GM19455 (cell line): ENCODE data around the gene CHN1.
A peak's percentile ranks its signal among the peaks of the same experiment; 100 is the strongest.

Source experiments
- ATAC-seq: cut with Tn5 transposase; IDR thresholded peaks from one replicate; pipeline ENCODE4 v1.9.1; 2021; ENCODE audit not compliant: unreplicated experiment

Gene CHN1, protein sequence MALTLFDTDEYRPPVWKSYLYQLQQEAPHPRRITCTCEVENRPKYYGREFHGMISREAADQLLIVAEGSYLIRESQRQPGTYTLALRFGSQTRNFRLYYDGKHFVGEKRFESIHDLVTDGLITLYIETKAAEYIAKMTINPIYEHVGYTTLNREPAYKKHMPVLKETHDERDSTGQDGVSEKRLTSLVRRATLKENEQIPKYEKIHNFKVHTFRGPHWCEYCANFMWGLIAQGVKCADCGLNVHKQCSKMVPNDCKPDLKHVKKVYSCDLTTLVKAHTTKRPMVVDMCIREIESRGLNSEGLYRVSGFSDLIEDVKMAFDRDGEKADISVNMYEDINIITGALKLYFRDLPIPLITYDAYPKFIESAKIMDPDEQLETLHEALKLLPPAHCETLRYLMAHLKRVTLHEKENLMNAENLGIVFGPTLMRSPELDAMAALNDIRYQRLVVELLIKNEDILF

GRCh38 chr2:175004980-175005732 lies at the start of gene CHN1:
Gene CHN1, minus strand, starts transcription at chr2:175005381. Its CDS starts 469 bp downstream, at chr2:175004912.
- peak; percentile 72 for ATAC-seq

DNA sequence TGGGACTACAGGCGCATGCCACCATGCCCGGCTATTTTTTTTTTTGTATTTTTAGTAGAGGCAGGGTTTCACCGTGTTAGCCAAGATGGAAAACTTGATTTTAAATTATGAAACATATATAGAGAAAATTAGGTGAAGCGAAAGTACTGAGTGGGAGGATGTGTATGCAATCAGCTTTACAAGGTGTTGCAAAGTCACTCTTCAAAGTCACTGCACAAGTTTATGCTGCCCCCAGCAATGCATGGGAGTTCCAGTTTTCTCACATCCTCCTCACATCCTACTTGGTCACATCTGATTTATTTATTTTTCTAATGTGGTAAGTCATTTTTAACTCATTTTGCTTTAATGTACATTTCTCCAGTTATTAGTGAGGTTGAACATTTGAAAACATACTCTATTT lies 49.2 kb upstream of the CHN1 start:
- ATAC-seq: no peak

DNA sequence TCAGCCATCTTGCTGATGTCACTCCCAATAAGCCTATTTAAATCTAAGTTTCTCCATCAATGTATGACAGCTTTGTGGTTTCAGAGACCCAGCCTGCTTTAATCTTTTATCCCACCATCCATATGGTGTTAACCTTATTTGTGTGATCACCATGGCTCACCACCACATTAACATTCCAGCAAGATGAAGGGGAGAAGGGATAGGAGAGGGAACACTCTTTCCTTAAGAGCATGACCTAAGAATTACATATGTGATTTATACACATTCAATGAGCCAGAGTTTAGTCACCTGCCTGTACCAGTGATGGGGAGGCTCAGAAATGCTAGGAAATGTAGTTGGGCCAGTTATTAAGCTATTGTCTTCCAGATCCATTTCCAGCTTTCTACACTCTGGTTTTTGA lies 44.5 kb upstream of the CHN1 start:
- ATAC-seq: no peak

GRCh38 chr2:175048275-175048674 lies 43.1 kb upstream of the CHN1 start:
- ATAC-seq: no peak

- no peak for ATAC-seq
Measured at GRCh38 chr2:175039490-175039889, 34.3 kb upstream of the CHN1 start.

GRCh38 chr2:175039031-175039430 lies 33.9 kb upstream of the CHN1 start:
- ATAC-seq: no peak

DNA sequence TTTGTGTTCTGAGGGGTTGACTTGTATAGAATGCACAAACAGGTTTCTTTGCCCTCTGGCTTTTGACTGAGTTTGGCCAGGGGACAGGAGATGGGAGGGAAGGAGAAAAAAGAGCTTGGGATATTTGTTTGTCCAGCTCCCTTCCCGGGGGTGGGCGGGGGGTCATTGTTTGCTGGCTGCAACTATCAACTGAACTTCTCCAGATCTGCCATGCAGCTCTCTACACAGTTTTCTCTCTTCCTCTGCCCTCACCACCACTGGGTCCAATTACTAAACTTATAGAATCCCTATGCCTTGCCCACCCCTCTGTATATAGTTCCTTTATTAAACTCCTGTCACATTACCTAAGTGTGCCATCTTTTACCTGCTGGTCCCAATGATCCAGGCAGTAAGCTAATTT lies 32.8 kb upstream of the CHN1 start:
- no peak for ATAC-seq

DNA sequence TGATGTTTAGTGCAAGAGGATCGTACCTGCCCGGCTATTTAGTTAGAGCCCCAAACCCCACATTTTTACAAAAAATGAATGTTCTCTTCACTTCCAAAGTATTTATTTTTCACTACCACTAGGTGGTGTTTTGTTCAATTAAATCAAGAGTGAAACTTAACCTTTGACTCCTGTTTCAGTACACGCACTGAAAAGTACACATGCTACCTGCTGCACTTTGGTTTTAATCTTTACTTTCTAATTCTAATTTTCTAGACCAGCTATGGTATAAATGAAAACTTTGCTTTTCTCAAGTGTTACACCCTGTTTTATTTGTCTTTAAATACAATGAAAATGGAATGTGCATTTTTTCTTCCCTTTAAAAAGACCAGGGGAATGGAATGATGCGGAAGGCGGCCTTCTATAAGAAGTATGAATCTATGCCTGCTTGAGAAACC lies 31.4 kb upstream of the CHN1 start:
- ATAC-seq: no peak

DNA sequence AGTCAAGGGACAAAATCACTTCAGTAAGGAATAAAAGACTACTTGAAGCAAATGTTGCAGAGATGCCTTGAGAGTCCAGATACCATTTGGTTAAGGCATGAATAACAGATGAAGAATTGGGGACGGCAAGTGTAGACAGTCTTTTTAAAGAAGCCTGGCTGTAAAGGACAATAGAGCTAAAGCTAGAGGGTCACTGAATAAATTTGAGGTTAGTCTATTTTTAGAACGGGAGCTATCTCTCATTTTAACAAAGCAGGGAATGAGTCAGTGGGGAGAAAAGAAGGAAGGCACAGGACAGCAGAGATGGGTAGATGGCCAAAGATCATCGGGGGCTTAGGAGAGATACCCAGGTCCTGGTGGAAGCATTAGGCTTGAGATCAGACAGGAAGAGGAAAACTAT lies 30.6 kb upstream of the CHN1 start:
- ATAC-seq: no peak

DNA sequence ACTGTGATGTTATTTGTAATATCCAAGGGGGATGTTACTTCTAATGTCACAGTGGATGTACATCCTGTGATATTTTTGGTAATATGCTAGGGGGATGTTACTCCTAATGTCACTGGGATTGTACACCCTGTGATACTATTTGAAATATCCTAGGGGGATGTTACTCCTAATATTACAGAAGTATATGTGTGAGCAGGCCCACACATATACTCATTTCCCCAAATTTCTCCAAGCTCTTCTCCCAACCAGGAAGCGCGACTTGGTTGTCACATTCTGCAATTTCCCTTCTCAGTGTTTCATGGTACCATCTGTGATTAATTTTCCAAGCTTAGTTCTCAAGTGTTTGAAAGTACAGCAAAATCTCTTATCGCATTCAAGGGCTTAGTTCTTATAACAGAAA lies 29.5 kb upstream of the CHN1 start:
- ATAC-seq: no peak

- no peak for ATAC-seq
Measured at GRCh38 chr2:175030380-175031271, 25.4 kb upstream of the CHN1 start.

DNA sequence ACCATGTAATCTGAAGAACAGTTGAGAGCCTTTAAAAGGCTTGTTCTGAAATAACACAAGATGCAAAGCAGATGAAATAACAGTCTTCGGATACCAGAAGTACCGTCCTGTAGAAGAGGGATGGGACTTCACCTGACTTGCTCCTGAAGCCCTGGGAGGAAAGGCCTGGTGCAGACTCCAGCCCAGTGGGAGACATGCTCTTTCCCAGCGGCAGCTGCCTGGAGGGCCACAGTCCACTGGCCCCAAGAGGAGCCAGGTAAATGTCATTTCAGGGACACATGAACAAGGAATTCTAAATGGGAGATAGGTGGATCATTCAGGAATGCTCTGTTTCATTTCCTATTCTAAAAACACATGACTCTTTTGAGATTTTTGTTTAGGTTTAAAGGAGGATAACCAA lies 22.6 kb upstream of the CHN1 start:
- no peak for ATAC-seq

DNA sequence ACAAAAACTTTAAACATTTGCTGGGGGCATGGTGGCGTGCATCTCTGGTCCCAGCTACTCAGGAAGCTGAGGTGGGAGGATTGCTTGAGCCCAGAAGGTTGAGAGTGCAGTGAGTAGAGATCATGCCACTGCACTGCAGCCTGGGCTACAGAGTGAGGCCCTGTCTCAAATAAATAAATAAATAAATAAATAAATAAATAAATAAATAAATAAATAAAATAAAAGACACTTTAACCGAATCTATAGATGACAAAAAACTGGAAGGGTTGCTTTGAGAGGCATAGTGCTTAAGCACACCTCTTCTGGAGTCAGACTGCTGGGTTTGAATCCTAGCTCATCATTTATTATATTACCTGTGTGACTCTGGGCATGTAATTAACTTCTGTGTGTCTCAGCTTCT lies 21.2 kb upstream of the CHN1 start:
- no peak for ATAC-seq

DNA sequence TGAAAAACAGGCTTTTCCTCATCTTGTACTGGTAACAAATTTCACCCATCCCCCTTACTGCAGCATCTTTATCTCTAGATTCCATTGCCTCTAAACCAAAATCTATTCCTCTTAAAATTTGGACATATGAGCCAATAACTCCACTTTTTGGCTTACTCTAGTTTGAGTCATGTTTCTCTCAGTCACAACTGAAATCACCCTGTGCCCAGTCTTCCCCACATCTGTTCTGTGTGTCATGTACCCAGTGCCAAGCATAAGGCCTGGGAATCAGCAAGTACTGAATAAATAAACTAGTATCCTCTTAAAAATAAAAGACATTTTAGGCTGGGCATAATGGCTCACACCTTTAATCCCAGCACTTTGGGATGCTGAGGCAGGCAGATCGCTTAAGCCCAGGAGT lies 20.8 kb upstream of the CHN1 start:
- ATAC-seq: no peak

GRCh38 chr2:175025233-175025632 lies 20.1 kb upstream of the CHN1 start:
- no peak for ATAC-seq

DNA sequence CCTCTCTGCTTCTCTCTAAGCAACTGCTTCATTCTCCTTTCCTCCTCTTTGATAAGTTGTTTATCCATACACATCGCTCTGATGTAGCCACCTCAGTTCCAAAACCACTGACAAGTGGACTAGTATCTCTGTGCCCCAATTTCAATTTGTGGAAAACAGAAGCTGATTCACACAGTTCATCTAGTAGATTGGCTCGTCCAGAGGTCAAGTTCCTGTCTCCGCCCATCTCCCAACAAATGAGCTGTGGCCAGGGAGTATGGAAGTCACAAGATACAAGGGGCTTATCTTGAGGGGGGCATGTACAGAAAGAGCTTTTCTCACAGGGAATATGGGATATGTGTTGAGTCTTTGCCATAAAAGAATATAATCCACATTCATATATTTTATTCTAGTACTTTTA lies 17.7 kb upstream of the CHN1 start:
- no peak for ATAC-seq

DNA sequence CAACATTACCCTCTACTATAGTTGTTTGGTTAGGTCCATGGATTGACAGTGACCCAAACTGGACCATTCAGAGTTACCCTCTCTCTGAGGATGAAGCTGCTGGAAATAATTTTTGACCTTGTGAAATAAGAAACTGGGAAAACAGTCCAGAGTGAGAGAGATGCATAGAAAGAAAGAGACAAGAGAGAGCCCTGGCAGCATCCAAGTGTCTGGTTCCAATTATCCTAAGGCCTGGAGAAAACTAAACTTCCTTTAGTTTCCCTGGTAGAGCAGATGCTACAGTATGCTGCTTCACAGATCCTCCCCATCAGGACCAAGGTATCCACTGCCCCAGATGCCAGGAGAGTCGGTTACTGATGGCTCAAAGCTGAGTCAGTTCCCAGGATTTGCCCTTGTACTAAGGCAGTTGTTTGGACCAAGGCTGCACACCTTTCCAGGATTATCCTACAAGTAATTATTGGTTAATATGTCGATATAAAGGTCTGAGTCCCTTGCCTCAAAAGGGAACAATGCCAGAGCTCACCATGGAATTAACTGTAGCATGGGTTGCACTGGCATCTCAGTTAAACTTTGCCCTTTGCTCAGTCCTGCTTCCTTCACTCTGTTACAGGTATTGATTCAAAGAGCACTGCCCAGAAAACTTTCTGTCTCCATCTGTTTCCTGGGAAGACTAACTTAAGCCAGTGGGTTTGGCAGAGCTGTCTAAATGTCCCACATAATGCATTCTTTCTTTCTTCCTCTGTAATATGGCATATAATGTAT lies 14.6 kb upstream of the CHN1 start:
- ATAC-seq: no peak

GRCh38 chr2:175017618-175018414 lies 12.6 kb upstream of the CHN1 start:
- ATAC-seq: no peak

GRCh38 chr2:175015340-175015739 lies 10.2 kb upstream of the CHN1 start:
- no peak for ATAC-seq

DNA sequence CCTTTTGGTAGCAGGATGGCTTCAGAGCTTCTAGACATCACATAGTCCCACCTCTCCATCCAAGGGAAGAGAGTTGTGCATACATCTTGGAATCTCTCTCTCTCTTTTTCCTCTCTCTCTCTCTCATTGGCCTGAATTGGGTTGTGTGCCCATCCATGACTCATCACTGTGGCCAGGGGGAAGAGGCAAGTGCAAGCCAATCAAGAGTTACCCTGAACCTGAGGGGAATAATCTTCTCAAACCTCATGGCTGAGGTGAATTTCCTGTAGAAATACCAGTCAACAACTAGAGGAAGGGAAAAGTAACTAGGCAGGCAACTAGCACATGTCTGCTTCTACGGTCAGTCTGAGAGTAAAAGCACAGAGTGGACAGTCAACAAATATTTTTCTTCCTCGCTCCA lies 7.3 kb upstream of the CHN1 start:
- ATAC-seq: no peak
